HG02571 (cell line): ENCODE results near the gene JAM2.
"Not testable (repeated sequence)": the region's sequence is repeated elsewhere in the genome, so short reads cannot be mapped to it uniquely, and the experiment has no call there.

Source experiments
- ATAC-seq: cut with Tn5 transposase; IDR thresholded peaks from one replicate; pipeline ENCODE4 v1.9.1; 2021; ENCODE audit warnings: mild to moderate bottlenecking, moderate library complexity; ENCODE audit not compliant: unreplicated experiment

The JAM2 gene

GRCh38 chr21:25714066-25714465 lies 75.0 kb downstream of the JAM2 start:
- ATAC-seq = not testable (repeated sequence)

GRCh38 chr21:25717491-25718147 lies 78.6 kb downstream of the JAM2 start:
- no peak for ATAC-seq

- ATAC-seq = no peak
Observed at GRCh38 chr21:25721987-25722386, 82.9 kb downstream of the JAM2 start.

- no peak for ATAC-seq
Observed at GRCh38 chr21:25722631-25723030, 83.6 kb downstream of the JAM2 start.

- no peak for ATAC-seq
Observed at GRCh38 chr21:25732091-25732760, 93.2 kb downstream of the JAM2 start.

GRCh38 chr21:25733859-25734653 lies 95.0 kb downstream of the JAM2 start:
- ATAC-seq = peak; percentile 6

- ATAC-seq = peak; percentile 1
Observed at GRCh38 chr21:25734654-25734903, 95.5 kb downstream of the JAM2 start.

GRCh38 chr21:25734904-25735645 lies 96.0 kb downstream of the JAM2 start, which contains the start of the genes ATP5PF and GABPA:
ATP5PF (minus strand) TSS chr21:25734904; CDS start chr21:25729794, 5,110 bp downstream.
GABPA (plus strand) TSS chr21:25734972; CDS start chr21:25741599, 6,627 bp downstream.
- peak; percentile 90 for ATAC-seq

- ATAC-seq = peak; percentile 3
Observed at GRCh38 chr21:25735646-25736597, 96.9 kb downstream of the JAM2 start.

- ATAC-seq = no peak
Observed at GRCh38 chr21:25737421-25737820, 98.4 kb downstream of the JAM2 start.

- ATAC-seq = no peak
Observed at GRCh38 chr21:25742900-25743299, 103.8 kb downstream of the JAM2 start.

GRCh38 chr21:25744854-25745253 lies 105.8 kb downstream of the JAM2 start:
- no peak for ATAC-seq

- ATAC-seq = no peak
Observed at GRCh38 chr21:25750085-25750484, 111.0 kb downstream of the JAM2 start.

GRCh38 chr21:25752416-25752815 lies 113.4 kb downstream of the JAM2 start:
- no peak for ATAC-seq

GRCh38 chr21:25756190-25756932 lies 117.3 kb downstream of the JAM2 start:
- ATAC-seq = no peak

GRCh38 chr21:25757531-25757930 lies 118.5 kb downstream of the JAM2 start:
- ATAC-seq = no peak

GRCh38 chr21:25759573-25759972 lies 120.5 kb downstream of the JAM2 start:
- ATAC-seq = no peak

GRCh38 chr21:25760061-25760460 lies 121.0 kb downstream of the JAM2 start:
- no peak for ATAC-seq

- no peak for ATAC-seq
Observed at GRCh38 chr21:25760677-25761076, 121.6 kb downstream of the JAM2 start.
